ENCODE measurements around the gene JHY. TPM values are rescaled to one million over a fixed set of nuclear protein-coding genes. Genes with fewer than 3 reads are reported as not detected.

The JHY gene
- total and polyA plus RNA-seq, 3 donors from 2014 or later, result 22.3 to 46.3 (median 32.7) TPM

GRCh38 chr11:122864386-122865115 is 18.0 kb upstream of the JHY start:
- intact Hi-C loops (cut with DNase I; ENCODE audit: low total_unique reads), result loop anchor here (10.0 kb wide), 1 partner anchor 160 kb away; no protein-coding TSS in a partner anchor
- DNase-seq, result no peak
- TF ChIP-seq, protein P1, sequence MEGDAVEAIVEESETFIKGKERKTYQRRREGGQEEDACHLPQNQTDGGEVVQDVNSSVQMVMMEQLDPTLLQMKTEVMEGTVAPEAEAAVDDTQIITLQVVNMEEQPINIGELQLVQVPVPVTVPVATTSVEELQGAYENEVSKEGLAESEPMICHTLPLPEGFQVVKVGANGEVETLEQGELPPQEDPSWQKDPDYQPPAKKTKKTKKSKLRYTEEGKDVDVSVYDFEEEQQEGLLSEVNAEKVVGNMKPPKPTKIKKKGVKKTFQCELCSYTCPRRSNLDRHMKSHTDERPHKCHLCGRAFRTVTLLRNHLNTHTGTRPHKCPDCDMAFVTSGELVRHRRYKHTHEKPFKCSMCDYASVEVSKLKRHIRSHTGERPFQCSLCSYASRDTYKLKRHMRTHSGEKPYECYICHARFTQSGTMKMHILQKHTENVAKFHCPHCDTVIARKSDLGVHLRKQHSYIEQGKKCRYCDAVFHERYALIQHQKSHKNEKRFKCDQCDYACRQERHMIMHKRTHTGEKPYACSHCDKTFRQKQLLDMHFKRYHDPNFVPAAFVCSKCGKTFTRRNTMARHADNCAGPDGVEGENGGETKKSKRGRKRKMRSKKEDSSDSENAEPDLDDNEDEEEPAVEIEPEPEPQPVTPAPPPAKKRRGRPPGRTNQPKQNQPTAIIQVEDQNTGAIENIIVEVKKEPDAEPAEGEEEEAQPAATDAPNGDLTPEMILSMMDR (IDR thresholded peaks at IDR 0.05), result no peak
- TF ChIP-seq POLR2A (IDR thresholded peaks at IDR 0.05), result no peak
- no peaks in the 10 kb centered on the region for H3K27me3 ChIP-seq
- no peaks in the 10 kb centered on the region for H3K36me3 ChIP-seq (ENCODE audit: low read depth, missing control alignments)
- WGBS, 2 donors, result 76 to 77% methylated on average over 7 of the region's 7 CpGs
- no peak overlapping the region for H3K27ac ChIP-seq
- no peak overlapping the region for H3K4me3 ChIP-seq
- no peaks in the 10 kb centered on the region for H3K4me1 ChIP-seq
- no peaks in the 10 kb centered on the region for H3K9me3 ChIP-seq

DNA sequence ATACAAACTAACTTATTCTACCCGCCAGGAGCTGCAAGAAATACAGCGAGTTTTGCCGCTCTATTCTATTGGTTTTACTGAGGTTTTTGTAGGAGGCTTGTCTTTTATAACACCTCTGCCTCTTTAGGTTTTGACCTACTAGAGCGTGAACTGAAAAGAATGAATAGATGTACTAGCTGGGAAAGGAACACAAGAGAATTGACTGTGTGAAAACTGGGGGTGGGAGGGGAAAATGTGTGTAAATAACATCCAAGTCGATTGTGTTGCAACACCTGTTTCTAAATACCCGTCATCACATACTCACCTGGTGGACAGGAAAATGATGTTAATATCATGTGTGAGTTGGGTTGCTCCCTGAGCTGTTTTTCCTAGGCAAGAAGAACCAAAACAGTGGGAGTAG is 12.9 kb upstream of the JHY start:
- Histone ChIP-seq H3K27ac (no peak overlapping the region), H3K36me3 (ENCODE audit: low read depth, missing control alignments) (no peaks in the 10 kb centered on the region), H3K9me3 (no peaks in the 10 kb centered on the region), H3K4me3 (no peak overlapping the region), H3K4me1 (no peaks in the 10 kb centered on the region), H3K27me3 (no peaks in the 10 kb centered on the region)
- intact Hi-C loops (cut with DNase I; ENCODE audit: low total_unique reads), result loop anchor here (10.0 kb wide), 1 partner anchor 155 kb away; no protein-coding TSS in a partner anchor
- DNase-seq, result no peak
- TF ChIP-seq, protein P1 (IDR thresholded peaks at IDR 0.05), result no peak
- TF ChIP-seq POLR2A (IDR thresholded peaks at IDR 0.05), result no peak
- WGBS, 2 donors, result 83 to 89% methylated on average over 6 of the region's 6 CpGs

- intact Hi-C loops (cut with DNase I; ENCODE audit: low total_unique reads), result no loop called here
- 88 to 94% methylated on average over 4 of the region's 4 CpGs for WGBS, 2 donors
- TF ChIP-seq, protein P1 (IDR thresholded peaks at IDR 0.05), result no peak
- TF ChIP-seq POLR2A (IDR thresholded peaks at IDR 0.05), result no peak
Observed at GRCh38 chr11:122871302-122871701, 11.3 kb upstream of the JHY start.

GRCh38 chr11:122872046-122872445 is 10.5 kb upstream of the JHY start:
- Histone ChIP-seq H3K4me3 (no peak overlapping the region), H3K9me3 (no peaks in the 10 kb centered on the region), H3K27ac (no peak overlapping the region), H3K27me3 (no peaks in the 10 kb centered on the region), H3K36me3 (ENCODE audit: low read depth, missing control alignments) (no peaks in the 10 kb centered on the region), H3K4me1 (no peaks in the 10 kb centered on the region)
- 81 to 86% methylated on average over 3 of the region's 3 CpGs for WGBS, 2 donors
- no peak for DNase-seq
- intact Hi-C loops (cut with DNase I; ENCODE audit: low total_unique reads), result no loop called here
- TF ChIP-seq POLR2A (IDR thresholded peaks at IDR 0.05), result no peak
- TF ChIP-seq, protein P1 (IDR thresholded peaks at IDR 0.05), result no peak

More at GRCh38 chr11:122871302-122871701, 11.3 kb upstream of the JHY start:
- no peak overlapping the region for H3K4me3 ChIP-seq
- no peak overlapping the region for H3K27ac ChIP-seq
- DNase-seq, result no peak
- H3K4me1 ChIP-seq, result no peaks in the 10 kb centered on the region
- no peaks in the 10 kb centered on the region for H3K36me3 ChIP-seq (ENCODE audit: low read depth, missing control alignments)
- H3K9me3 ChIP-seq, result no peaks in the 10 kb centered on the region
- no peaks in the 10 kb centered on the region for H3K27me3 ChIP-seq

GRCh38 chr11:122874991-122875390 is 7.6 kb upstream of the JHY start:
- H3K27me3 ChIP-seq, result no peaks in the 10 kb centered on the region
- no peaks in the 10 kb centered on the region for H3K9me3 ChIP-seq
- TF ChIP-seq POLR2A (IDR thresholded peaks at IDR 0.05), result no peak
- TF ChIP-seq, protein P1 (IDR thresholded peaks at IDR 0.05), result no peak
- no peak for DNase-seq
- 81% methylated on average over 7 of the region's 7 CpGs for WGBS, 2 donors
- intact Hi-C loops (cut with DNase I; ENCODE audit: low total_unique reads), result no loop called here
- no peaks in the 10 kb centered on the region for H3K36me3 ChIP-seq (ENCODE audit: low read depth, missing control alignments)
- H3K4me3 ChIP-seq, result no peak overlapping the region
- no peak overlapping the region for H3K27ac ChIP-seq
- no peaks in the 10 kb centered on the region for H3K4me1 ChIP-seq

Data from testis (tissue), 3 donors.